ENCODE results near the gene DLG2.
"Not testable (repeated sequence)": the region's sequence is repeated elsewhere in the genome, so short reads cannot be mapped to it uniquely, and the experiment has no call there.

Gene DLG2

DNA sequence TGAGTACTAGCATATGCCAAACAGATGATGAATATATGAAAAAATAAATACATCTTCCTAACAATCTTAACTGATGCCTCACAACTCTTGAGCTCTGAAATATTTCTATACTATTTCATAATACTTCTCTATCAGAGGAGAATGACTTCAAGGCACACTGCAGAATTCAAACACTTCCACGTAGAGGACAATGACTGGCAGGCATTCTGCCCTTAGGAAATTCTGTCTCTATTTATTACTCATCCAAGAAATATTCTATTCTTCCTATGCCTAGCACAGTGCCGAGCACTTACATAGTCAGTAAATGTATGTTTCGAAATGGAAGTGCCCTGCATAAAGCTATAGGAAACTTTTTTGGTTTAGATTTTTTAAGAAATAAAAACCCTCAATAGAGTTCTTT is 809.1 kb downstream of the DLG2 start:
- DNase-seq: no peak

DNA sequence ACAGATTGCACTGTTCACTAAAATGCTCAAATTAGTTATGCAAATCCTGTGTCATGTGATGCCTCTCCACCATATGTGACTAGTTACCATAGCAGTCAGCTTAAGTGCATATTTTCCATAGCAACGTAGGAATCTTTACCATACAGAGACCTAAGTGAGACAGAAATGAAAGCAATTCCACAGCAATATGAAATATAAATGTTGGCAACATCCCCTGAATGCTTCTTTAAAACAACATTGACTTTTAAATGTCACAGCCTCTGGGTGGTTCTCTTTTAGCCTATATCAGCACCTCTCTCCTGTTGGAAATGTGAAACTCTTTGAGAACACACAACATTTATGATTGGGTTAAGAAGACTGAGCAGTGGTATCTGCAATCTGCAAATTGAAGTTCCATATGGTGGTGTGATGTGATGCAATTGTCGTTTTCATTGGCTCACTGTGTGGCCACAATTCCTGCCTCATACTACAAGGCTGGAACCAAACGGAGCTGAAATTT is 814.6 kb downstream of the DLG2 start:
- no peak for DNase-seq

DNA sequence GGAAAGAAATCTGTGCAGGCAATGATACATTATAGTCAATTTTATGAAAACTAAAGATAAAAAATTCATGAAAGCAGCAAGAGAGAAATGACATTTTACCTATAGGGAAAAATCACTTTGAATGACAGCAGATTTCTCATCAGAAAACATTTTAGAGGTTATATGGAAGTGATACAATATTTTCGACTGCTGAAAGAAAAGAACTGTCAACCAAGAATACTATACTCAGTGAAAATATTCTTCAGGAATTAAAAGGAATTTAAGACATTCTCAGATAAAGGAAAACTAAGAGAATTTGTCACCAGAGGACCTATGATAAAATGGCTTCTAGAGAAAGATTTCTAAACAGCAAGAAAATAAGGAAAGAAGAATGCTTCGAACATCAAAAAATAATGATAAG is 820.8 kb downstream of the DLG2 start:
- DNase-seq: no peak

GRCh38 chr11:84804041-84804440 is 823.1 kb downstream of the DLG2 start:
- DNase-seq: no peak

DNA sequence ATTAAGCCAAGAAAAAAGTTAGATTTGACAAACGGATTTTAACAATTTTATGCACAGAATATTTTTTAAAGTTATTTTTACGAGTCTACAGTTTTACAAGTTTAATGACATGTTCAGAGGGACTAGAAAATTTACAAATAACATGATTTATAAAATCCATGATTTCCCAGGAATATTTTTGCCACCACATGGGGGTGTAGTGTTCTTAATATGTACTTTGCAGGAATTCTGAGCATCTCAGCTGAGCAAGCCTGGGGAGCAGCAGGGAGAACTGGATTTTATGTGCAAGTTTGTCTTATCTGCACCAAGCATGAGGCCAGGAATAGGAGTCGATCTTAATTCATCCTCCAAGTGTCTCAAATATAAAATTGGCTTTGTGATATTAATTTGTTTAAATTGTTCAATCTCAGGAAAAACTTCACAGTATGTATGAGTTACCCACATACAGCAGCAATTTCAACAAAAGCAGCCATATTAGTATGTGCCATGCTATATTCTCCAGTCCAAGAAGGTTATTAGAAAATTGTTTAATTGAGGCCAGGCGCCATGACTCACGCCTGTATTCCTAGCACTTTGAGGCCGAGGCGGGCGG is 826.3 kb downstream of the DLG2 start:
- peak; percentile 4 for DNase-seq

GRCh38 chr11:84799112-84799511 is 828.0 kb downstream of the DLG2 start:
- no peak for DNase-seq

GRCh38 chr11:84795698-84796097 is 831.4 kb downstream of the DLG2 start:
- no peak for DNase-seq

- DNase-seq: no peak
Observed at GRCh38 chr11:84794663-84795443, 832.3 kb downstream of the DLG2 start.

- no peak for DNase-seq
Observed at GRCh38 chr11:84793318-84793717, 833.8 kb downstream of the DLG2 start.

GRCh38 chr11:84790849-84791427 is 836.2 kb downstream of the DLG2 start:
- DNase-seq: no peak

DNA sequence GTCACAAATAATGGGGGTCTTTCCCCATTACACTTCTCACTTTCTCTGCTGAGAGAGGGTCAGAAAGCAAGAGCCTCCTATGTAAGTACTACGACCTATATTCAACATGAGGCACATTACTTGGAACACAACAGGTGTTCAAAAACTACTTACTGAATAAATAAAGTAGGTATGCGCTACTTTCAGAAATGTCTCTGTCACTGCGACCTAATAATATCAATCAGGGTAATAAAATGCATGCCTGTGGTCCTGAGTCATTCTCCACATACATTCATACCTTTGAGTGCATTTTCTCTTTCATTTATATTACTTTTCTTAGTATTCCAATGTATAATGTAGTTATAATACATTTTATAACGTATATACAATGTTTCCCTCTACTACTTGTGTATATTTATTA is 838.9 kb downstream of the DLG2 start:
- no peak for DNase-seq

GRCh38 chr11:84784158-84784557 is 843.0 kb downstream of the DLG2 start:
- DNase-seq: not testable (repeated sequence)

GRCh38 chr11:84780689-84781293 is 846.4 kb downstream of the DLG2 start:
- peak; percentile 22 for DNase-seq

GRCh38 chr11:84775503-84775902 is 851.6 kb downstream of the DLG2 start:
- DNase-seq: no peak

- DNase-seq: no peak
Observed at GRCh38 chr11:84763931-84764330, 863.2 kb downstream of the DLG2 start.

DNA sequence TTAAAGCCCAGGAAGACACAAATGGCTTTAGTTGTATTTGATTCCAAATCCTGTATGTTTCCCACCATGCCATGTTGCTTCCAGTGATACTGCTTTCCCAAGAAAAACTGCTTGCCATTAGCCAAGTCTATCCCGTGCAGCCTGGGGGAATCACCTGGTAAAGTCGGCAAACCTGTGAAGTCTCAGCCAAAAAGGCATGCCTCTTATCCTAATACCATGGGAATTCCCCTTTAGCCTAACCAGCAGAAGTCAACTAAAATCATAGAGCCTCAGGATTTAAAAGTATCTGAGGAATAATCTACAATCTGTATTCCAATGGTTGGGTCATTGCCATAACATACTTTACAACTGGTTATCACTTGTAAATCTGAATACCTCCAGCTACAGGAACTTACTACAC is 869.4 kb downstream of the DLG2 start:
- no peak for DNase-seq

- no peak for DNase-seq
Observed at GRCh38 chr11:84751371-84751770, 875.8 kb downstream of the DLG2 start.

- DNase-seq: no peak
Observed at GRCh38 chr11:84747871-84748270, 879.3 kb downstream of the DLG2 start.

GRCh38 chr11:84740050-84740449 is 887.1 kb downstream of the DLG2 start:
- no peak for DNase-seq

- DNase-seq: no peak
Observed at GRCh38 chr11:84724256-84724655, 902.9 kb downstream of the DLG2 start.

DNA sequence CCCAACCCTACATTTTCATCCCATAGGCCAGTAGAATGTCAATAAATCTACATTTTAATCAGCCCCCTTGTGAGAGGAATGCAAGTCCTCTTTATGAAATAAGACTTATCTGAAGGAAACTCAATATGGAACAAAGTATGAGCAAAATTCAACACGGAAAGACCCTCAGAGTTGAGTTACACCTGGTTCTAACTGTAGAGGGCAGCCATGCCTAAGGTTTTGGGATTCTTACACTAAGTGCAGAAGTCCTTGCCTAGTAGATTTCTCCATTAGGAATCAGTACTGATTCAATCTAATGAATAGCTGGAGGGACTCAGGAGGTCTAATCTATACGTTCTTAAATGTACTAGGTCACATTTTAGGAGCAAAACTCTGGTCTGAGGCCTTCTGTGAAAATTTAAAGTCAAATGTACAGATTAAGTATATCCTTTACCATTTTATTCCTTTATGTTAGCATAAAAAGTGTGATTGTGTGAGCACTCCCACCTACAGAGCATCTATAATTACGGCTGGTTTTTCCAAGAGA is 904.5 kb downstream of the DLG2 start:
- DNase-seq: no peak

DNA sequence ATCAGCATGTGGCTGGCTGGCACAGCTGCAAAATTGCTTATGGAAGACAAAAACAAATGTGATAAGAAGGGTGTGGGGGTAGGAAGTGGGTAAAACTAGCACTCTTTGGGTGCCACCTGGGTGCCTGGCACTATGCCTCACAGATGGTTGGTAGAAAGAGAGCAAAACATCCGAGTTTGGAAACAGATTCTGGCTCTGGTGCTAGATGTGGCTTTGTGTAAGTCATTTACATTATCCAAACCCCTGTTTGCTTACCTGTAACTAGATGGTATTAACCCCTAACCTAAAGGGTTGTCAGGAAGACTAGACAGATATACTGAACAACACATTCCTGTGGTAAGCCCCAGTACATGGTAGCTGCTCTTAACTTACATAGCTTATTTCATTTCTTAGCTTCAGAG is 905.6 kb downstream of the DLG2 start:
- DNase-seq: no peak

DNA sequence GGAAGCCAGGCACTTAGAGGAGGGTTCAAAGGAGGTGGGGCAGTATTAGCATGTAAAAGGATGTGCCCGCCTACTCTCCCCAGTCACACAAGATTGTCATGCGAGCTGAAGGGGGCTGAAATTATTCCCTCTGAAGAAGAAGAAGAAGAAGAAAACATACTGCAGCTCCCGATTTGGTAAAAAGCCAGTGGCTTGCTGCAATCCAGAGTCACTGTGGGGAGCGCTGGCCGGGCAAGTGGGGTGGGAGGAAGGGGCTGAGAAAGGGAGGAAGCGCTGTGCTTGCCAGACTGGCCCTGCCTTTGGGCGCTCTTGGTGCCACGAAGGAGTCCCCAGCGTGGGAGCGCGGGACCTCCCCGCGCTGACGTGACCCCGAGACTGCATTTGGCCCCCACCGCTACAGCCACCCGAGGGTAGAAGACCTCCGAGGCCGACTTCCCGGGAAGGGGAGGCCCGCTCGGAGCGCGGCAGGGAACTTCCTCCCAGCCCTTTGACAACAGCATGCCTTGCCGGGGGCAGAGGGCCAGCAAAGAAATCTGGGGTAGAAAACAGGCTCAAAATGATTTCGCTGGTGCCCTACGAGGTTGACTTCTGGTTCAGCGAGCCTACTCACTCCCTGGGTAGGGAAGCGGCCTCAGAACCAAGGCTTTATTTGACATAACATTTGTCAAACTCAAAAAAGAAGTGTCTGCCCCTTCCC is 906.3 kb downstream of the DLG2 start:
- no peak for DNase-seq

Data from MV-4-11 (cell line).